Activated naive CD8-positive, alpha-beta T cell treated with anti-CD3 and anti-CD28 coated beads for 36 hours (primary cell): ENCODE data around the gene NACA. TPM values are rescaled to one million over a fixed set of nuclear protein-coding genes. Genes with fewer than 3 reads are reported as not detected.

Experiments
- DNase-seq: peaks from one replicate; pipeline ENCODE4 v3.0.0; 2021
- H3K27ac Mint-ChIP-seq: one replicate; pipeline ENCODE4 v1.8.0; 2022; ENCODE audit warnings: mild to moderate bottlenecking, moderate library complexity, mixed read lengths
- H3K27me3 Mint-ChIP-seq: one replicate; pipeline ENCODE4 v1.8.0; 2022; ENCODE audit warnings: mild to moderate bottlenecking, mixed read lengths
- H3K36me3 Mint-ChIP-seq: one replicate; pipeline ENCODE4 v1.8.0; 2021; ENCODE audit warnings: mild to moderate bottlenecking, mixed read lengths
- H3K4me1 Mint-ChIP-seq: one replicate; pipeline ENCODE4 v1.8.0; 2021; ENCODE audit warnings: mixed read lengths
- H3K4me3 Mint-ChIP-seq: one replicate; pipeline ENCODE4 v1.8.0; 2022; ENCODE audit warnings: mild to moderate bottlenecking, moderate library complexity, mixed read lengths
- H3K9me3 Mint-ChIP-seq: one replicate; pipeline ENCODE4 v1.8.0; 2022; ENCODE audit warnings: mixed read lengths
- total RNA-seq, 2 experiments: library from RNA; stranded (reverse); gene quantifications; one replicate each; pipeline ENCODE4 v1.2.3, GENCODE V29; 2021

NACA gene
- total RNA-seq, 2 experiments from 2014 or later: 1,112 to 1,149 TPM

DNA sequence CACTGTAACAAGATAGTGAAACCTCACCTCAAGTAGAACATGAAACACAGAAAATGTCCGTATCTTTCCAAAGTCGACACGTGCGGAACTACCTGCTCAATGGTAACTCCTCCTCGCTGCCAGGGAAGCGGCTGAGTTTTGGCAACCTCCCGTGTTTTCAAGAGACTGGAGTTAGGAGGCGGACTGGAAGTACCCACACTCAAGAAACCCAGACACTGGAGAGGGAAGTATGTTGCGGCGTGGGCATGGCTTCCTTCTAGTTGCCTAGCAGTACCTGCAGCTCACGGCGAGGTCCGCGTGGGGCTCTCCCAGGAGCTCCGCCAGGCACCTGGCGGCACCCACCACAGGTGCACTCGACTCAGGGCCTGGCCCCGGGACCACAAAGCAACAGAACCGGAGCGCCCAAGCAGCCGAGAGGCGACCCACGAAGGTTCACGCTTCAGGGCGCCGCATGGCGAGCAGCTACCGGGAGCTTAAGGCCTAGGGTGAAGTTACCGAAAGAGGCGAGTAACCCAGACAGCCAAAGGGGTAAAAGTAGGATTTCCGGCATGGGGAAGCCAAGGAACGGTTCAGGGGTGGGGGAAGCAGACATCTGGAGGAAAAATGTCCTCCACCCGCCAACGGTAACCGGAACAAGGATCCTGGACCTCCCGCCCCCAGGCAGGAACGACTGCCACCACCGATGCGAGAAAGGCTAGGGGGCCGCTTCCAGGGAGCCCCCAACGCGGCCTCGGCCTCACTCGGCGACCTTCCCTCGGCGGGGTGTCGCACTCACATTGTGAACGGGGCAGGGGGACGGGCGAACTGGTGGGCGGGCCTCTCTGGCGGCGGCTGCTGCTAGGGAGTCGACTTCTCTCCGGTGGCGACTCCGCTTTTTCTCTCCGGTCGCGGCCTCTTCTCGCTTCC lies 37.6 kb downstream of the NACA start:
- H3K9me3 Mint-ChIP-seq: peaks cover 2% of the 10 kb centered on the region
- H3K27me3 Mint-ChIP-seq: no peaks in the 10 kb centered on the region
- H3K4me3 Mint-ChIP-seq: peak overlapping the region; percentile 100
- peak overlapping the region; percentile 100 for H3K27ac Mint-ChIP-seq
- H3K4me1 Mint-ChIP-seq: peaks cover 20% of the 10 kb centered on the region
- peaks cover 45% of the 10 kb centered on the region for H3K36me3 Mint-ChIP-seq
- peak; percentile 57 for DNase-seq

DNA sequence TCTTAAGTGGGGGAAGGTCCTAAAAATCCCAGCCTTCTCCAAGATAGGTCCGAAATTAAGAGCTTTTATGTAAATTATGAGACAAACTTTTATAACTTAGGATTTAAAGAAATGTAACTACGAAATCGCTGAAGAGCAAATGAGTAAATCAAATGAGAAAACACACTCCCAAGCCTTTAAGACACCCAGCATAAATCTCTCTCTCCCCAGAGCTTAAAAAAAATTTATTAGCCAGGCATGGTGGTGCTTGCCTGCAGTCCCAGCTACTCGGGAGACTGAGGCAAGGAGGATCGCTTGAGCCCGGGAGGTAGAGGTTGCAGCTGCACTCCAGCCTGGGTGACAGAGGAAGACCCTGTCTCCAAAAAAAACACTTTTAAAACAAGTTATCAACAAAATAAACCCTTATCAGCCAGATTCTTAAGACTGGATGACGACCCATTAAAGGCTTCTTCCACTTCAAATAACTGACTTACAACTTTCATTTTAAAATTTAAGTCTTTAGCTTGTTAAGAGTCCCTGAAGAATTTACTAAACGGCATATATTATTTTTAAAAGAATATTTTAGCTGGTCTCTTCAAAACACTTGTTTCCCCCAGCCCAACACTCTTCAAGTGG lies 40.2 kb downstream of the NACA start:
- H3K36me3 Mint-ChIP-seq: peaks cover 66% of the 10 kb centered on the region
- no peaks in the 10 kb centered on the region for H3K27me3 Mint-ChIP-seq
- H3K4me1 Mint-ChIP-seq: peaks cover 33% of the 10 kb centered on the region
- H3K4me3 Mint-ChIP-seq: peak overlapping the region; percentile 100
- no peak for DNase-seq
- peaks cover 2% of the 10 kb centered on the region for H3K9me3 Mint-ChIP-seq
- H3K27ac Mint-ChIP-seq: peak overlapping the region; percentile 96

DNA sequence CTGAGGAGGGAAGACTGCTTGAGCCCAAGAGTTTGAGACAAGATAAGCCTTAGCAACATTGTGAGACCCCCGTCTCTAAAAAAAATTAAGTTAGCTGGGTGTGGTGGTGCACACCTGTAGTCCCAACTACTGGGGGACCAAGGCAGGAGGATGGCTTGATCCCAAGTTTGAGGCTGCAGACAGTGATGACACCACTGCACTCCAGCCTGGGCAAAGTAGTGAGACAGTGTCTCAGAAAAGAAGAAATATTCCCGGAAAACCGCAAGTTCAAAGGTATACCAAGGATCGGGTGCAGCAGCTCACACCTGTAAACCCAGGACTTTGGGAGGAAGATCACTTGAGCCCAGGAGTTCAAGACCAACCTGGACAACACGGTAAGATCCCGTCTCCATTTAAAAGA lies 42.8 kb downstream of the NACA start:
- Mint-ChIP-seq H3K36me3 (peaks cover 76% of the 10 kb centered on the region), H3K4me1 (peaks cover 53% of the 10 kb centered on the region), H3K9me3 (peaks cover 2% of the 10 kb centered on the region), H3K4me3 (peak overlapping the region; percentile 71), H3K27me3 (no peaks in the 10 kb centered on the region), H3K27ac (peak overlapping the region; percentile 83)
- no peak for DNase-seq

DNA sequence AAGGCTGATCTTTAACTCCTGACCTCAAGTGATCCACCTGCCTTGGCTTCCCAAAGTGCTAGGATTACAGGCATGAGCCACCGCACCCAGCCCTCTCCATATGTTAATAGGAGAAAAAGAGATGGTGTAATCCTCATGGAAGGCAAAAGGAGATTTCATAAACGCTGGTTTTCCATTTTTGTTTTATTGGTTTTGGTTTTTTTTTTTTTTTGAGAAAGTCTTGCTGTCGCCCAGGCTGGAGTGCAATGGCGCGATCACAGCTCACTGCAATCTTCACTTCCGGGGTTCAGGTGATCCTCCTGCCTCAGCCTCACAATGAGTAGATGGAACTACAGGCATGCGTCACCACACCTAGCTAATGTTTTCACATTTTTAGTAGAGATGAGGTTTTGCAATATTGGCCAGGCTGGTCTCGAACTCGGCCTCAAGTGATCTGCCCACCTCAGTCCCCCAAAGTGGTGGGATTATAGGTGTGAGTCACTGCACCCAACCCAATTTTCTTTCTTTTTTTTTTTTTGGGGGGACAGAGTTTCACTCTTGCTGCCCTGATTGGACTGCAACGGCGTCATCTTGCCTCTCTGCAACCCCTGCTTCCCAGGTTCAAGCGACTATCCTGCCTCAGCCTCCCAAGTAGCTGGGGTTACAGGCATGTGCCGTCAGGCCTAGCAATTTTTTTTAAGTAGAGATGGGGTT lies 45.1 kb downstream of the NACA start:
- Mint-ChIP-seq H3K27ac (peak overlapping the region; percentile 71), H3K9me3 (peaks cover 2% of the 10 kb centered on the region), H3K4me1 (peaks cover 67% of the 10 kb centered on the region), H3K27me3 (no peaks in the 10 kb centered on the region), H3K36me3 (peaks cover 62% of the 10 kb centered on the region), H3K4me3 (peak overlapping the region; percentile 4)
- no peak for DNase-seq

DNA sequence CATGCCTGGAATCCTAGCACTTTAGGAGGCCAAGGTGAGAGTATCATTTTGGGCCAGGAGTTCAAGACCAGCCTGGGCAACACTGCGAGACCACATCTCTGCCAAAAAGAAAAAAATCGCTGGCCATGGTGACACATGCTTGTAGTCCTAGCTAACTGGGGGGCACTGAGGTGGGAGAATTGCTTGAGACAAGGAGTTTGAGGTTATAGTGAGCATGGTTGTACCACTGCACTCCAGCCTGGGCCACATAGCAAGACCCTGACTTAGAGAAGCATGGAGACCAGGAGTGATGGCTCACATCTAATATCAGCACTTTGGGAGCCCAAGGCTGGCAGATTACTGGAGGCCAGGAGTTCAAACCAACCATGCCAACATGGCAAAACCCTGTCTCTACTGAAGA lies 46.2 kb downstream of the NACA start:
- Mint-ChIP-seq H3K27ac (peak overlapping the region; percentile 82), H3K4me1 (peaks cover 62% of the 10 kb centered on the region), H3K36me3 (peaks cover 55% of the 10 kb centered on the region), H3K4me3 (peak overlapping the region; percentile 14), H3K9me3 (peaks cover under 1% of the 10 kb centered on the region), H3K27me3 (no peaks in the 10 kb centered on the region)
- no peak for DNase-seq

DNA sequence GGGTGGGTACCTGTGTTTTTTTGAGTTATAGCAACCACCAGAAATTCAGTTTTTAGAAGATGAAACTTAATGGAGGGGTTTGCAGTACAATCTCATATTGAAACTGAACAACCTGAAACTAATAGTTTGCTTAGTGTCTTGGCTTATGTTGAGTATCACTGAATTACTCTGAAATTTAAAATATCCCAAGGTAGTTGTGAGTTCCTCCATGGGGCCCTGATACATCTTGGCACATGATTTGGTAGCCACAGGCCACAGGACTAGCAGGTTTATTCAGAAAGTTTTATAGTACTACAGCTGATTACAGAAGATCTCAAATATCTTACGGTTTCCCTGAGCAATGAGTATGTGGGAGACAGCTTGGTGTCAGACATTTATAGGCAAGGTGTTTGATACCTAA lies 47.4 kb downstream of the NACA start:
- peak; percentile 36 for DNase-seq
- Mint-ChIP-seq H3K4me1 (peaks cover 67% of the 10 kb centered on the region), H3K4me3 (peak overlapping the region; percentile 14), H3K36me3 (peaks cover 52% of the 10 kb centered on the region), H3K27me3 (no peaks in the 10 kb centered on the region), H3K27ac (peak overlapping the region; percentile 85), H3K9me3 (no peaks in the 10 kb centered on the region)

DNA sequence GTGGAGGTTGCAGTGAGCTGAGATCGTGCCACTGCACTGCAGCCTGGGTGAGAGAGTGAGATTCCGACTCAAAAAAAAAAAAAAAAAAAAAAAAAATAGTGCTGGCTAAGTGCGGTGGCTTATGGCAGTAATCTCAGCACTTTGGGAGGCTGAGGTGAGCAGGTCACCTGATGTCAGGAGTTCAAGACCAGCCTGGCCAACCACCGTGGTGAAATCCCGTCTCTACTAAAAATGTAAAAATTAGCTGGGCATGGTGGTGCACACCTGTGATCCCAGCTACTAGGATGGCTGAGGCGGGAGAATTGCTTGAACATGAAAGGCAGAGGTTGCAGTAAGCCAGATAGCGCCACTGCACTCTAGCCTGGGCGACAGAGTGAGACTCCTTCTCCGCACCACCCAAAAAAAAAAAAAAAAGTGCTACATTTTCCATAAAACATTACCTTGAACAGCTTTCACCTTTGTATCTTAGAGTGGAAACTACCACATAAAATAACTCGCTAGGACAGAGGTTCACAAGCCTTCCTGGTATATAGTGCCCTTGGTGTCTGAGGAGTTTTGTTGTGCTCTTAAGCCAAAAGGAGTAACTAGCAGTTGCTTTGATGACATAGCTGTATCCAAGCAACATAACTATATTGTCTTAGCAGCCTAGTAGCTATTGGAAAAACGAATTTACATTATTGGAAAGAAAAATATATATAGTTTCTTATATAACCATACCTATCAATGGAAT lies 48.1 kb downstream of the NACA start:
- Mint-ChIP-seq H3K27me3 (no peaks in the 10 kb centered on the region), H3K36me3 (peaks cover 52% of the 10 kb centered on the region), H3K9me3 (no peaks in the 10 kb centered on the region), H3K4me3 (no peak overlapping the region), H3K4me1 (peaks cover 66% of the 10 kb centered on the region), H3K27ac (peak overlapping the region; percentile 69)
- no peak for DNase-seq

DNA sequence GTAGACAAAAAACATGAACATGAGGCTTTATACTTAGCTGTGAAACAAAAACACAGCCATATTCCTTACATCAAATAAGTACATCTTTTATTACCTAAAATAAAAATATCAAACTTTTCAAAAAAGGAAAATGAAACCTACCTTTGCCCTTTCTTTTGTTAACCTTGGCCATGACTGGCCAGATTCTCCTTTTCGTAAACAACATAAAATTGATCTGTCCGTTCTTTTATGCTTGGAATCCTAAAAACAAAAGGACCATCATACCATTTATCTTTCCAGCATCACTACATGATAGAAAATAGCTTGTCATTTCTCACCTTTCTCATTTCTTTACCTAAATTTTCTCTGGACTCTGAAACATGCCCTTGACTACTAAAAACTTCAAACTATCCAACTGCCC lies 53.5 kb downstream of the NACA start:
- H3K27me3 Mint-ChIP-seq: no peaks in the 10 kb centered on the region
- no peaks in the 10 kb centered on the region for H3K9me3 Mint-ChIP-seq
- no peak overlapping the region for H3K27ac Mint-ChIP-seq
- peaks cover 51% of the 10 kb centered on the region for H3K4me1 Mint-ChIP-seq
- H3K36me3 Mint-ChIP-seq: peaks cover 40% of the 10 kb centered on the region
- no peak for DNase-seq
- no peak overlapping the region for H3K4me3 Mint-ChIP-seq

DNA sequence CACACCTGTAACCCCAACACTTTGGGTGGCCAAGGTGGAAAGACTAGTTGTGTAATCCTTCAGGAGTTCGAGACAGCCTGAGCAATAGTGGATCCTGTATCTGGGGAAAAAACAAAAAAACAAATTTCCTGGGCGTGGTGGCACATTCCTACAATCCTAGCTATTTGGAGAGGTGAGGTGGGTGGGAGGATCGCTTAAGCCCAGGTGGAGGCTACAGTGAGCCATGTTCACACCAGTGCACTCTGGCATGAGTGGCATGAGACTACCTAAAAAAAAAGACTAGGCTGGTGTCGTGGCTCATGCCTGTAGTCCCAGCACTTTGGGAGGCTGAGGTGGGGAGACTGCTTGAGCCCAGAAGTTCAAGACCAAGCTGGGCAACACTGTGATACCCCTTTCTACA lies 54.3 kb downstream of the NACA start:
- H3K27ac Mint-ChIP-seq: no peak overlapping the region
- H3K27me3 Mint-ChIP-seq: no peaks in the 10 kb centered on the region
- no peak for DNase-seq
- H3K4me3 Mint-ChIP-seq: no peak overlapping the region
- peaks cover 38% of the 10 kb centered on the region for H3K36me3 Mint-ChIP-seq
- peaks cover 47% of the 10 kb centered on the region for H3K4me1 Mint-ChIP-seq
- H3K9me3 Mint-ChIP-seq: no peaks in the 10 kb centered on the region

DNA sequence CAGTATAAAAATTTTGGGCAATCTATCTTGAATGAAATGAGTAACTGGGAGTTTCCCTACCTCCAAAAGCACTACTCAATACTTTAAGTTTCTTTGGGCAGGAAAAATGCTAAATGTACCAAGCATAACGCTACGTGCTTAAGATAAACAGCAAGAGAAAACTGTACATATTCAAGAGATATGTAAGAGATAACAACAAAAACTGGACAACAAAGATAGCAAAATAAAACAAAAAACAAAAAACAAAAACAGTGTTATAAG lies 57.0 kb downstream of the NACA start:
- no peak overlapping the region for H3K4me3 Mint-ChIP-seq
- no peaks in the 10 kb centered on the region for H3K27me3 Mint-ChIP-seq
- no peak for DNase-seq
- peaks cover 48% of the 10 kb centered on the region for H3K36me3 Mint-ChIP-seq
- H3K9me3 Mint-ChIP-seq: no peaks in the 10 kb centered on the region
- peaks cover 35% of the 10 kb centered on the region for H3K4me1 Mint-ChIP-seq
- H3K27ac Mint-ChIP-seq: peak overlapping the region; percentile 71

Other genes with a start within 250 kb of the NACA start
- gene GLS2, start 237.1 kb downstream of the NACA start, total RNA-seq: 1 to 10 TPM; 4.7 to 5.4 TPM
- gene RBMS2, start 203.5 kb downstream of the NACA start, total RNA-seq: 1 to 10 TPM; 4.2 to 4.4 TPM
- gene BAZ2A, start 95.0 kb downstream of the NACA start, total RNA-seq: 10 to 100 TPM; 65.4 to 65.8 TPM
- gene ATP5F1B, start 79.3 kb downstream of the NACA start, total RNA-seq: 1,000 to 10,000 TPM in 1 of 2 experiments, 100 to 1,000 TPM in 1; 996 to 1,010 TPM
- gene PTGES3, start 37.0 kb downstream of the NACA start, total RNA-seq: 100 to 1,000 TPM; 402 to 403 TPM
- gene PRIM1, start 27.0 kb upstream of the NACA start, total RNA-seq: 100 to 1,000 TPM in 1 of 2 experiments, 10 to 100 TPM in 1; 95.4 to 100 TPM
- 1 to 10 TPM; 1.7 to 1.9 TPM for gene HSD17B6, start 38.0 kb upstream of the NACA start, total RNA-seq
- gene SDR9C7, start 209.1 kb upstream of the NACA start, total RNA-seq: not detected
- gene RDH16, start 232.3 kb upstream of the NACA start, total RNA-seq: under 1 TPM; 0.10 to 0.12 TPM